Measurements from ENCODE around the gene VCAN.

Gene VCAN

DNA sequence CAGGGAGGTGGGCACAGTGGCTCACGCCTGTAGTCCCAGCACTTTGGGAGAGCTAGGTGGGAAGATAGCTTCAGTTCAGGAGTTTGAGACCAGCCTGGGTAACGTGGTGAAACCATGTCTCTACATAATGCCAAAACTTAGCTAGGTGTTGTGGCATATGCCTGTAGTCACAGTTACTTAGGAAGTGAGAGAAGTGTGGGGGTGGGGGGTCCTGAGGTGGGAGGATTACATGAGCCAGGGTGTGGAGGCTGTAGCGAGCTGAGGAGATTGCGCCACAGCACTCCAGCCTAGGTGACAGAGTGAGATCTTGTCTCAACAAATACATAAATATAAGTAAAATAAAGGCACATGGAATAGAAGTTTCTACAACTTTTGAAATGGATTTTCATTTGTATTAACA lies 23.1 kb downstream of the VCAN start:
- DNase-seq (ENCODE audit: low spot score), result no peak

DNA sequence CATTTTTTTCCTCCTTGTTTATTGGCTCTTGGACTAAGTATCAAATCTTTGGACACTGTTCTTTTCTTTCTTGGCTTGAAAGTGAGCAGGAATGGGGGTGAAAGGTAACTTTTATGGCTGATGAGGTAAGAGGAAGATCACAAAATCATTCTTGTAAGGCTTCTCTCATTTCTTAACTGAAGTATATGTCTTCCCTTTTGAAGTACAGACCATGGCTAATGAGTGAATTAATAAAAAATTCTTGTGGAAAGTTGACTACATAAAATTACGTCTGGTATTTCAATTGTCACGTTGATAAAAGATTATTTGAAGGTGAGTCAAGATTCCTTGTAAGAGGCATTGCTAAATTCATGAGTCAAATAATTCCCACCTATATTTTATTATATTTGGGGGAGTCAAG lies 25.1 kb downstream of the VCAN start:
- DNase-seq (ENCODE audit: low spot score), result no peak

- no peak for DNase-seq (ENCODE audit: low spot score)
Observed at GRCh38 chr5:83498585-83498984, 27.0 kb downstream of the VCAN start.

DNA sequence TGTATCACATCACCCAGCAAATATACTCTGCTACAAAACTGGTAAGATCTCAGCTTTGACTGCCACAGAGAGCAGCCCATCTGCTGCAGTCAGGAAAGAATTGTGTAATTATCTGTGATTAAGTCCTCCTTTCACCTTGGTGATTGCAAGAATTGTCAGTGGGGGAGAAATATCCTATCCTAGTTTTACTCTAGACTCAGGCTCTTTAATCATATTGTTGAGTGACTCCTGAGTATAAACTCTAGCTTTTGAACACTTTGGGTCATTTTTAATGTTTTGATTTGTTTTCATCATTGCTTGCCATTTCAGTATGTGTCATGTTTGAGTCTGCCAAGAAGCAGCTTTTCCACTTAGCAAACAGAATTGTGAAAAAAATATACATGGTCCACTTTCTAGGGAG lies 32.1 kb downstream of the VCAN start:
- DNase-seq (ENCODE audit: low spot score), result no peak

DNA sequence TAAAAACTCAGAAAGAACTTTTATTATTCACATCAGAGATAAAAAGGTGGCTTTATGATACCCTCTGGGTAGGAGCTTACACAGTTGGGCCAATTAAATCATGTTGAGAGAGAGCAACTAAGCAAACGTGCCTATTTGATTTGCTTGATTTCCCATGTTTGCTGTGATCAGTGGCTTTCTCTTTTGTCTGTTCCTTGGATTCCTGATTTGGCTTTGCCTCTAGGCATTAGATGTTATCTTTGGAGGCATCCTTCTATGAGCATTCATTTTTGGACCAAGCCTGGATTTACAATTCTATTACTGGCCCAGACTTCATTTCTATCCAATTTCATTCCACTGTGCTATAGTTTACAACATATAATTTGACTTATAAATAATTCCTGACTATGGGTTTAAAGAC lies 35.9 kb downstream of the VCAN start:
- DNase-seq (ENCODE audit: low spot score), result no peak

DNA sequence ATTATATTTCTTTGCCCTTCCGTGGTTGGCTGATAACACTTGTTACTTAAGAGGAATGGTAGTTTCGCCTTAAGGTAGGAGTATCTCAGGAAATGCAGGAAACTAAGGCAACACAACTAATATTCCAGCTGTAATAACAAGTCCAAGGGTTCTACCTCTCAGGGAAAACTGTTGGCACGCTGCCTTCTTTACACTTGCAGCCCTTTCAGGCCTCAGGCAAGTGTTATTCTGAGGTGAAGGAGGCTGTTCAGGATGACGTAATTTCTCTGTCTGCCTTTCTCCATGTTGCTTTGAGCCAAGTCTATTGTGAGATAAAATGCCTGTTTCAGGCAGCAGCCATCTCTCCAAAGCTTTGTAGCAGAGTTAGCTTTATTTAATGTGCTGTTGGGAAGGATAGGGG lies 38.0 kb downstream of the VCAN start:
- peak; percentile 7 for DNase-seq (ENCODE audit: low spot score)

- no peak for DNase-seq (ENCODE audit: low spot score)
Observed at GRCh38 chr5:83510260-83510659, 38.7 kb downstream of the VCAN start.

- DNase-seq (ENCODE audit: low spot score), result no peak
Observed at GRCh38 chr5:83512061-83512745, 40.7 kb downstream of the VCAN start.

DNA sequence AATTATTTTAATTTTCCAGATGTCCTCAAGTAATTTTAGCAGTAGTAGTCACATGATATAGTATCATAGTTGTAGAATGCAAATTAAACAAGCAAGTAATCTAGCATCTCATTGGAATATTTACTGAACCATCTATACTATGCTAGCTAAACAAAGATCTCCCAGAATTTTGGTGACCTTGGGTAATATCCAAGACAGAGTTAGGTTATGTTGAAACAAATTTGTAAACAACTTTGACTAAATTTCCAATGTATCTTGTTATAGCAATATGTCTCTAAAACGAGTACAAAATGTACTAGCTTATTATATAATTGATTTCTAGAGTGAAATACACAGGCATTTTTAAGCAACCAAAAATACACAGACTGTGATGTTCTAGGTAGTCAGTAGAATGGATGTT lies 41.5 kb downstream of the VCAN start:
- no peak for DNase-seq (ENCODE audit: low spot score)

- DNase-seq (ENCODE audit: low spot score), result no peak
Observed at GRCh38 chr5:83513491-83513890, 41.9 kb downstream of the VCAN start.

GRCh38 chr5:83516377-83516776 lies 44.8 kb downstream of the VCAN start:
- no peak for DNase-seq (ENCODE audit: low spot score)

DNA sequence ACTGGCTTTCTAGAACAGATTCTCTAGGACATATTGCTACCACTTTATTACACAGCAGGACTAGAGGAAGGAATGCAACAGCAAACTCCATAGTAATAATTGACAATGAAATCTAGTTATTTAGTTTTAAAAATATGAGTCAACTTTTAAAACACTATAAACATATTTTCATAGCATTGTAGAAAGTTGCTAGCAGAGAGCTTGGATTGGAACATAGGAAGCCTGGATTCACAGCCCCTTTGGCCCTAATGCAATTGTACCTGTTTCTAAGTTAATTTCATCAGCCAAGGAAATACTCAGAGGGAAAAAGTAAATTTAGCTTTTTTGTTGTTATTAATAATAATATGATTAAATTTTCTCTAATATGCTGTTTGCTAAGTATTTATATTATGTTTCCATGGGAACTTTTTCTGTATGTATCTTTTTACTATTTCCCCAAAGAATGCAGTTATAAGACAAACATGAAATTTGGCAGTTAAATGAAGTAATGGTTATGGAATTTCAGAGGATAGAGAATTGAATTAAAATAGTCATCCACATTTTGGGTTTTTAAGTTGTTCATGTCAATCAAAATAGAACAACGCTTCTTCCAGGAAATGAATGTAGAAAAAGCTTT lies 45.6 kb downstream of the VCAN start:
- DNase-seq (ENCODE audit: low spot score), result no peak

DNA sequence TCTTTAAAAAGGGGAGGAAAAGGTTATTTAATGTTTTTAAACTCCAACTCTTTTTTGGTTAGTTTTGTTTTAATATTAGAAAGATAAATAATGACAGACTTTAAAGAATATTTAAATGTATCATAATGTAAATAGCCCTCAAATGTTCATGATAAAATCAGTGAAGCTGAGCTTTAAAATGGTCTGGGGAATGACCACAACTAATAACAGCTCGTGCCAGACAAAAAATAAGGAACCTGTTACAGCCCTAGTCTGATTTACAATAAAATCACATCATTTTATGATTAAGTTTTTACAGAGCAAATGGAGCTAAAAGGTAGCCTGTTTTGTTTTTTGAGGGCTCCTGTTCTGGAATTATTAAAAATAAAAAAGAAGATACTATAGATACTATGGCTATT lies 46.1 kb downstream of the VCAN start:
- DNase-seq (ENCODE audit: low spot score), result no peak

DNA sequence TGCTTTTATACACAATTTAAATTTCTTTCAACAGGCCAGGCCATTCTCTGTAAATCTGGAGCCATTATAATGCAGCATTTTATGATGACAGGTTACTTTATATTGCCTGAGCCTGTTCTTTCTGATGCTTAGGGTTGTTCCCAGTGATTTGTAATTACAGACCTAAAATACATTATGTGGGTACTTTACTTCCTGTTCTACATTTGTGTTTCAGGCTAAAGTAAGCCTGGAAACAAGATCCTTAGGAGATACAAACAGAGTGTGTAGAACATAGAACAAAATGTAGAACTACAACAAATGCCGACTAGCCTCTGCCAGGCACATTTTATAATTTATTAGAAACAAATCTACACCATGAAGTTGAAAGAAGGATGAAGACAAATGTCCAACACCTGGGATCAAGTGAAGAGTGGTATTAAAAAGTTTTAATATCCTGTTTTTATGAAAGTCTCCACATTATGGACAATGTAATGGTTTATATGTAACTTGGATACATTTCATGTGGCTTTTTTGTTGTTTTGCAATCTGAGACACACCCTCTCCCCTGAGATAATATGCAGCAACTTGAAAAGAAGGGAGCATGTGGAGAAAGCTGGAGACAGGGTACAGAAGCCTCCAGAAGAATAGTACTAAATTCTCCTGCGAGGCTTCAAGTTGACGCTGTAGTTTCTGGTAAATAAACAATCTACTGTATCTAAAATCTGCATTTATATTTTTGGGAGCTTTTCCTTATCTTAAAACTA lies 46.9 kb downstream of the VCAN start:
- no peak for DNase-seq (ENCODE audit: low spot score)

DNA sequence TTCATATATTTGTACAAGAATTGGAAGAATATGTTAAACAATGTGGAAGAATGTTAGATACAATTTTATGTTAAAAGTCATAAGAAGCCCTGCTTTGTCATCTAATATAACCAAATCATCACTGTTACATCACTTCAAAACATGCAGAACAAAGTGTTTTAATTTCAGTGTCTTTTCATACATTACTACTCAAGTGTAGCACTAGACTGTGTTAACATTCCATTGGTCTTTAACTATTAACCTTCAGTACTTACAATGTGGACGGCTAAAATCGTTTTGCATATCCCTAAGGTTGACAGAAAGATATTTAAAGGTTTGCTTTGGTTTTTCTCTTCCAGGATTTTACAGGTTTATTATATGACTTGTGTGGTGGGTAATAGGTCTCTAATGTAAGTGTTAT lies 50.9 kb downstream of the VCAN start:
- no peak for DNase-seq (ENCODE audit: low spot score)

- no peak for DNase-seq (ENCODE audit: low spot score)
Observed at GRCh38 chr5:83523929-83524328, 52.4 kb downstream of the VCAN start.

DNA sequence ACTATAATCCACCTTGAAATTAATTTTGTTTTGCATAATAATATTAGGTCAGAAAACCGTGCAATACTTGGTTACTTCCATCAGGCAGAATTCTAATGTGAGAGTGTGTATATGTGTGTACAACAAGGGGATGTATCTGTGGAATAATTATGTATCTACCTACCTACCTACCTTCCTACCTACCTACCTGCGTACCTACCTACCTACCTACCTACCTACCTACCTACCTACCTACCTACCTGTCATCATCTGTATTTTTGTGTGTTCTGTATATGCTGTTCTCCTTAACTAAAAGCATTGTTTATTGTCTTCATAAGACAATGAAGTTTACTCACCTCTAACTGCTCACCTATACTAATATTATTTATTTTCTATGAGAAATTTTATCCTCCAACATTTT lies 52.8 kb downstream of the VCAN start:
- DNase-seq (ENCODE audit: low spot score), result no peak

DNA sequence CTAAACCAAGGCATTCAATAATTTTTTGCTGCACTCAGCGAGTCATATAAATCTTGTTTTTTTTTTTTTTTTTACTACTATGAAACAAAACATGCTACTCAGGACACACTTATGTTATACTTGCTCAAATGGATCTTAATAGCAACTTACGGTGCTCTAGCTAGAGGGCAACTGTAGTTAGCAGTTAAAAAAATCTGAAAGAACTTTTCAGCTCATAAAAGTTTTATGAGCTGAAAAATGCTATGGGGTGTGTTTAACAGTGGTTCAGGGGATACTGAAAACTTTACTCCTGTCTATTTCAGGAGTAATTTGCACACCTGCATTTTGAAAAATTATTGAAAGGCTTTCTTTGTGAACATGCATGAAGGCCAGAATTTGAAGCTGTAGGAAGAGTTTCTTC lies 53.4 kb downstream of the VCAN start:
- no peak for DNase-seq (ENCODE audit: low spot score)

GRCh38 chr5:83526289-83526688 lies 54.7 kb downstream of the VCAN start:
- DNase-seq (ENCODE audit: low spot score), result no peak

DNA sequence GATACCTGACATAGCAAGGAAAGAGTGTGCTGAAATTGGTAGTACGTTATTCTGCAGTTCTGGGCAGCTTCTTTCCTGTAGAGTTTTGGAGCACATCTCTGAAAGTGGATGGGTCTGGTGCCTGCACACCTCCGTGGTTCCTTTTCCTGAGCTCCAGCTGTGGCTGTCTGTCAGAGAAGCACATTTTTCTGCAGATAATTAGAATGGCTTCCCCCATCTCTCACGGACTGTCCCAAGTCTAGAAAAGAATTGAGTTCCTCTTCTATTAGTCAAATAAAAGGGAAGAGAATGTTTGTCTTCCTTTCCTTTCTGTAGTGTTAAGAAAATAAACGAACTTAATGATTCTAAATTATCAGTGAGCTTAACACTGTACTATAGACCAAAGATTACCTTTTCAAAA lies 55.7 kb downstream of the VCAN start:
- DNase-seq (ENCODE audit: low spot score), result no peak

- DNase-seq (ENCODE audit: low spot score), result no peak
Observed at GRCh38 chr5:83527722-83528438, 56.3 kb downstream of the VCAN start.

GRCh38 chr5:83528439-83528769 lies 56.9 kb downstream of the VCAN start:
- no peak for DNase-seq (ENCODE audit: low spot score)

DNA sequence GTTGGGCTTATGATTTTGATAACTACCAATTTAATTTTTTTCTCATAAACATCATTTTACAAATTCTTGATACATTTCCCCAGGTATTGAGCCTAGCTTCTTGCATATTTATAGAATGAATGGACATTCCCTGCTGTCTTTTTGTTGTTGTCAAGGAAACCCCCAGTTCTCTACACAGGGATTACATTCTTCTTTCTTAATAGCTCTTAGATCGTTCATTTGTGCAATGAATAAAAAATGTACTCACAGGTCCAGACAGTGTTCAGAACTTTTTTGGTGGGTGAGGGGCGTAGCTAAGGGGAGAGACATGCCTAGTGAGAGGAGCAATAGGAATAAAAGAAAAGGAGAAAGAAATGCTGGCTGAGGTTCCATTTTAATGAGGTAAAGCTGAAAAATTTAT lies 58.6 kb downstream of the VCAN start:
- DNase-seq (ENCODE audit: low spot score), result peak; percentile 26
